IMR-90 (cell line): ENCODE measurements around the gene ARRDC3. TPM values are rescaled to one million over a fixed set of nuclear protein-coding genes. Genes with fewer than 3 reads are reported as not detected.

Source experiments
- ATAC-seq: fragments of 200-7000 bp; cut with Tn5 transposase; 2 replicates; pipeline ENCODE4 v1.9.1; 2020; ENCODE audit warnings: low read depth, mild to moderate bottlenecking, moderate library complexity
- BruUV-seq: library from RNA; stranded (reverse); fragments of 400-500 nt; replicated peaks from 2 replicates; lab custom pipeline; 2021; lab: Mats Ljungman, UMichigan
- CTCF ChIA-PET: fragments of 300-600 bp; formaldehyde crosslinking; extraction: SDS; loops from one replicate; lab custom pipeline; 2021; ENCODE audit warnings: antibody characterized with exemption; lab: Yijun Ruan, JAX
- POLR2A ChIA-PET: fragments of 300-600 bp; sonication (Branson Sonifier 250); formaldehyde crosslinking; loops from one replicate; lab custom pipeline; 2022; ENCODE audit warnings: antibody characterized with exemption; ENCODE audit not compliant: unreplicated experiment; lab: Charles Lee
- DNase-seq: peaks from one replicate; pipeline ENCODE4 v3.0.0; 2013
- H2AFZ ChIP-seq: replicated peaks from 2 replicates; pipeline ENCODE3; 2013; ENCODE audit warnings: low read length, mild to moderate bottlenecking; ENCODE audit not compliant: poor library complexity
- H2AK5ac ChIP-seq: 2 replicates; pipeline ENCODE4 v1.6.1; 2013; ENCODE audit warnings: low read depth, low read length, inconsistent platforms
- H2AK9ac ChIP-seq: replicated peaks from 2 replicates; pipeline ENCODE3; 2013; ENCODE audit warnings: mild to moderate bottlenecking, low read depth, low read length, moderate library complexity; ENCODE audit not compliant: poor library complexity
- H2BK120ac ChIP-seq: 2 replicates; pipeline ENCODE4 v1.6.1; 2013; ENCODE audit warnings: low read depth, low read length, inconsistent platforms
- H2BK15ac ChIP-seq: 3 replicates; pipeline ENCODE4 v1.6.1; 2013; ENCODE audit warnings: low read depth, low read length, inconsistent platforms
- H2BK20ac ChIP-seq: 2 replicates; pipeline ENCODE4 v1.6.1; 2013; ENCODE audit warnings: low read depth, mild to moderate bottlenecking, inconsistent platforms, low read length, moderate library complexity
- H2BK5ac ChIP-seq: 2 replicates; pipeline ENCODE4 v1.6.1; 2013; ENCODE audit warnings: mild to moderate bottlenecking, low read depth, low read length, inconsistent platforms; ENCODE audit not compliant: poor library complexity, severe bottlenecking
- H3K14ac ChIP-seq: replicated peaks from 2 replicates; pipeline ENCODE4 v1.6.1; 2013; ENCODE audit warnings: low read depth, low read length, inconsistent platforms
- H3K18ac ChIP-seq: 2 replicates; pipeline ENCODE4 v1.6.1; 2013; ENCODE audit warnings: low read depth, low read length, control low read depth
- H3K23ac ChIP-seq: 2 replicates; pipeline ENCODE4 v1.6.1; 2013; ENCODE audit warnings: low read depth, low read length, inconsistent platforms
- H3K27ac ChIP-seq: 2 replicates; pipeline ENCODE4 v1.5.1; 2013; ENCODE audit warnings: mild to moderate bottlenecking, control low read depth, low read length; ENCODE audit not compliant: insufficient read depth
- H3K27me3 ChIP-seq: 2 replicates; pipeline ENCODE4 v1.6.1; 2013; ENCODE audit warnings: low read length; ENCODE audit not compliant: control insufficient read depth, insufficient read depth
- H3K36me3 ChIP-seq: 2 replicates; pipeline ENCODE4 v1.6.1; 2013; ENCODE audit warnings: low read length, mixed read lengths; ENCODE audit not compliant: control insufficient read depth, insufficient read depth
- H3K4ac ChIP-seq: 2 replicates; pipeline ENCODE4 v1.6.1; 2013; ENCODE audit warnings: low read depth, low read length, inconsistent platforms
- H3K4me1 ChIP-seq: 2 replicates; pipeline ENCODE4 v1.6.1; 2013; ENCODE audit warnings: low read length, mixed read lengths; ENCODE audit not compliant: control insufficient read depth, insufficient read depth
- H3K4me2 ChIP-seq: 2 replicates; pipeline ENCODE4 v1.6.1; 2013; ENCODE audit warnings: low read depth, mild to moderate bottlenecking, control low read depth, low read length, moderate library complexity
- H3K4me3 ChIP-seq: 2 replicates; pipeline ENCODE4 v1.5.1; 2013; ENCODE audit warnings: low read depth, mild to moderate bottlenecking, control low read depth, low read length, moderate library complexity; ENCODE audit not compliant: insufficient read depth
- H3K56ac ChIP-seq: 2 replicates; pipeline ENCODE4 v1.6.1; 2013; ENCODE audit warnings: low read length, inconsistent platforms; ENCODE audit not compliant: insufficient read depth; ENCODE audit errors: extremely low read depth
- H3K79me1 ChIP-seq, 2 experiments: 2 replicates each; pipeline ENCODE4 v1.6.1; 2013; ENCODE audit warnings: low read length in 2 of 2, inconsistent platforms in 1 of 2, low read depth in 1 of 2
- H3K9ac ChIP-seq: 2 replicates; pipeline ENCODE4 v1.6.1; 2013; ENCODE audit warnings: low read depth, low read length, control low read depth
- H3K9me1 ChIP-seq: 2 replicates; pipeline ENCODE4 v1.6.1; 2013; ENCODE audit warnings: low read length, inconsistent platforms; ENCODE audit not compliant: insufficient read depth
- H3K9me3 ChIP-seq: 2 replicates; pipeline ENCODE4 v1.6.1; 2013; ENCODE audit warnings: low read length; ENCODE audit not compliant: control insufficient read depth, insufficient read depth
- H4K20me1 ChIP-seq: 2 replicates; pipeline ENCODE4 v1.6.1; 2013; ENCODE audit warnings: low read length, inconsistent platforms; ENCODE audit not compliant: insufficient read depth
- H4K5ac ChIP-seq: 2 replicates; pipeline ENCODE4 v1.6.1; 2013; ENCODE audit warnings: mild to moderate bottlenecking, low read depth, low read length, control low read depth
- H4K8ac ChIP-seq, 2 experiments: 2 replicates each; pipeline ENCODE4 v1.6.1; 2013; ENCODE audit warnings: low read depth in 2 of 2, low read length in 2 of 2, control low read depth in 1 of 2, inconsistent platforms in 1 of 2
- H4K91ac ChIP-seq: 2 replicates; pipeline ENCODE4 v1.6.1; 2013; ENCODE audit warnings: low read depth, low read length, inconsistent platforms; ENCODE audit not compliant: insufficient read depth
- CEBPB ChIP-seq: IDR thresholded peaks from 2 replicates; pipeline ENCODE4 v1.6.1; 2012; ENCODE audit warnings: low read depth, low read length, improper control_type of control experiment
- CHD1 ChIP-seq: IDR thresholded peaks from 2 replicates; pipeline ENCODE4 v1.6.1; 2012; ENCODE audit warnings: low read depth, low read length, improper control_type of control experiment
- ELK1 ChIP-seq: fragments of 150-350 bp; IDR thresholded peaks from 2 replicates; pipeline ENCODE4 v1.6.1; 2016; ENCODE audit warnings: low read depth, mild to moderate bottlenecking, low read length, moderate library complexity, borderline replicate concordance
- MAFK ChIP-seq: IDR thresholded peaks from 2 replicates; pipeline ENCODE4 v1.6.1; 2012; ENCODE audit warnings: low read depth, low read length, improper control_type of control experiment
- NFE2L2 ChIP-seq: fragments of 150-350 bp; IDR thresholded peaks from 2 replicates; pipeline ENCODE4 v1.6.1; 2016; ENCODE audit warnings: low read depth, mild to moderate bottlenecking, low read length
- POLR2A ChIP-seq: IDR thresholded peaks from 2 replicates; pipeline ENCODE4 v1.6.1; 2012; ENCODE audit warnings: mild to moderate bottlenecking, low read depth, low read length
- RFX5 ChIP-seq: IDR thresholded peaks from 2 replicates; pipeline ENCODE4 v1.8.0; 2012; ENCODE audit warnings: low read depth, mild to moderate bottlenecking, low read length, moderate library complexity
- SMC3 ChIP-seq: fragments of 150-350 bp; IDR thresholded peaks from 2 replicates; pipeline ENCODE4 v1.6.1; 2016; ENCODE audit warnings: low read depth, mild to moderate bottlenecking, antibody characterized with exemption, low read length, moderate library complexity
- USF2 ChIP-seq: fragments of 150-350 bp; IDR thresholded peaks from 2 replicates; pipeline ENCODE4 v1.6.1; 2017; ENCODE audit warnings: mild to moderate bottlenecking, antibody characterized with exemption, low read length, low read depth
- WGBS, 2 experiments: methylation state at CpG; one replicate each; pipeline versions ENCODE4 v1.1.5 to v1.1.7; 2013; ENCODE audit warnings: missing lambda C conversion rate in 2 of 2; ENCODE audit not compliant: insufficient read length in 1 of 2; ENCODE audit errors: extremely low coverage in 2 of 2; 5-methylcytosine and 5-hydroxymethylcytosine counted together
- dilution Hi-C: fragments of 300-500 bp; cut with HindIII; formaldehyde crosslinking; loops from one replicate; pipeline ENCODE4 v1.14.3; 2018; ENCODE audit warnings: low sequenced_read_pairs; ENCODE audit not compliant: unreplicated experiment
- in situ Hi-C: fragments of 300-500 bp; cut with MboI; formaldehyde crosslinking; loops from 3 replicates; pipeline ENCODE4 v1.14.3; 2019; ENCODE audit warnings: low sequenced_read_pairs, inconsistent platforms, mixed read lengths
- intact Hi-C: fragments of 100-400 bp; cut with micrococcal nuclease; formaldehyde crosslinking; loops from 2 replicates; pipeline ENCODE4 v1.10.0; 2022
- polyA plus RNA-seq, 3 experiments: library from polyadenylated mRNA; depleted of rRNA; stranded (reverse); fragments of >200 nt; gene quantifications; 2 replicates each; pipeline ENCODE4 v1.2.3, GENCODE V29; 2012; ENCODE audit warnings: low replicate concordance in 1 of 3
- total RNA-seq: library from RNA; depleted of rRNA; stranded (reverse); fragments of >200 nt; gene quantifications from 2 replicates; pipeline ENCODE4 v1.2.3, GENCODE V29; 2012

The ARRDC3 gene
- total and polyA plus RNA-seq, 2 of the 4 experiments (the other 2 are of a cell fraction), result 19.3 to 86.7 TPM

- Histone ChIP-seq H2BK5ac (no peak overlapping the region), H3K14ac (no peak overlapping the region), H4K8ac (no peak overlapping the region), H2BK120ac (no peak overlapping the region), H3K9ac (no peak overlapping the region), H4K91ac (no peak overlapping the region), H3K56ac (no peak overlapping the region; the same call in 1 of the 2 replicates), H2BK20ac (no peak overlapping the region), H3K18ac (no peak overlapping the region), H3K4ac (no peak overlapping the region), H2AFZ (no peak overlapping the region), H4K20me1 (peaks cover 5% of the 10 kb centered on the region; the same call in 1 of the 2 replicates), H3K9me3 (no peaks in the 10 kb centered on the region), H2AK9ac (no peak overlapping the region), H3K23ac (no peak overlapping the region), H2BK15ac (no peak overlapping the region), H3K4me3 (no peak overlapping the region), H4K5ac (no peak overlapping the region), H2AK5ac (no peak overlapping the region), H3K9me1 (0 out of 2 replicates have a peak, but pooled peaks cover 4% of the 10 kb centered on the region), H3K36me3 (peaks cover 40% of the 10 kb centered on the region), H3K27me3 (no peaks in the 10 kb centered on the region), H3K79me1 (peaks cover 13 to 31% of the 10 kb centered on the region in 2 experiments), H3K4me2 (no peak overlapping the region), H3K27ac (no peak overlapping the region), H3K4me1 (0 out of 2 replicates have a peak, but pooled peaks cover 2% of the 10 kb centered on the region)
- ATAC-seq (no peak), DNase-seq (no peak)
- ChIA-PET POLR2A (interaction anchor here (0.6 kb wide), 1 partner anchor 83 kb away, joined by 3 read pairs; no protein-coding TSS in a partner anchor), CTCF (no interaction called here)
- WGBS, 2 experiments, result no CpG with 5 or more reads among the region's 6 CpGs
- TF ChIP-seq POLR2A, result no peak
- no peak for TF ChIP-seq USF2
- no peak for TF ChIP-seq ELK1
- no peak for TF ChIP-seq RFX5
- TF ChIP-seq SMC3, result no peak
- no peak for TF ChIP-seq CHD1
- TF ChIP-seq NFE2L2, result no peak
- no peak for TF ChIP-seq CEBPB
- TF ChIP-seq MAFK, result no peak
- dilution Hi-C loops, result no loop called here
- intact Hi-C loops, result no loop called here
- in situ Hi-C loops, result no loop called here
- BruUV-seq, result no TSS peak
These were observed 8.1 kb downstream of the ARRDC3 start for GRCh38 chr5:91374893-91375520.
